ENCODE data around the gene ZNF423.

The ZNF423 gene

DNA sequence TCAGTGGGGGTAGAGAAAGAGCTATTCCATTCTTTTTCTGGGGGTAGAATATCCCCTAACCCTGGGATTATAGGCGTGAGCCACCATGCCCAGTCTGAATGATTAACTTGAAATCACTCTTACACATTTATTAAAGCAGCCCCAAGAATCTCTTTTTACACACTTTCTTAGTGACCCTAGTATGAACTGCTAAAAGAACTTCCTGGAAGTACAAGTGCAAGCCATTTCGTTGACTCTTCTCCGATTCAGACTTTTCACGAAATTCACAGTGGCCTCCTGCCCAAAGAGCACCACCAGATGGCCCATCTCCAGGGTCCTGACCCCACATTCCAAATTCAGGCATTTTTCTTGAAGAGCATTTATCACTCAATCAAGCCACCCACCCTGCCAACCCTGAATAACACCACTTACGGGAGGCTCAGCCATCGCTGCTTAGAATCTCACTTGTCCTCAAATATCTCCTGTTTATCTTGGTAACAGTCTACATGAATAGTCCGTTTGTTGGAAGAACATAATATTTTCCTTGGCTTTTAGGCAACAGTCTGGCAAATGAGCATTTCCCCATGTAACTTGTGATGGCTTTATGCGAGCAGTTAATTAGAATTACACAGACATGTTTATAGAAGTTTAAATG is 28.0 kb downstream of the ZNF423 start:
- no peaks in the 10 kb centered on the region for H3K36me3 ChIP-seq (ENCODE audit: control insufficient read depth in 1 of 2, insufficient read depth in 2 of 2, low read length in 2 of 2)
- no peak overlapping the region for H3K9ac ChIP-seq (ENCODE audit: low read depth in 1 of 2, low read length in 2 of 2)
- no peak overlapping the region for H3K27ac ChIP-seq (ENCODE audit: low read depth, low read length)

DNA sequence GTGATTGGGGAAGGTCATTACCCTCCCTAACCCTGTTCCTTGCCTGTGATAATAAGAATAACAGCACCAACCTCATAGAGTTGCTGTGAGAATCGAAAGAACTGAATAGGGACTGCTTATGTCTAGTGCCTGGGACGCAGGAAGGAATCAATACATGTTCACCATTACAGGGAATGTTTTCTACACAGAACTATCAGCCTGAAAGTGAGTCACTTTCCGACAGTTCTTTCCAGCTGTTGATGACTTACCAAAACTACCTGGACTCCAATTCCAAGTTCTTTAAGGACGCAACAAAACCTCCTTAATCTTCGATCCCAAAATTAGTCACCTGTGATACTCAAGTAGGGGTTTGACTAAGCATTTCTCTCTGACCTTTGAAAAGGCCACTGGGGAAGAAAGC is 29.4 kb downstream of the ZNF423 start:
- H3K9me3 ChIP-seq (ENCODE audit: control insufficient read depth in 1 of 2, low read length in 2 of 2): no peaks in the 10 kb centered on the region
- H3K27ac ChIP-seq (ENCODE audit: low read depth, low read length): no peak overlapping the region
- H3K9ac ChIP-seq (ENCODE audit: low read depth in 1 of 2, low read length in 2 of 2): no peak overlapping the region
- H3K4me1 ChIP-seq (ENCODE audit: control insufficient read depth in 1 of 2, insufficient read depth in 2 of 2, low read length in 2 of 2): no peaks in the 10 kb centered on the region
- no peaks in the 10 kb centered on the region for H3K36me3 ChIP-seq (ENCODE audit: control insufficient read depth in 1 of 2, insufficient read depth in 2 of 2, low read length in 2 of 2)
- H3K27me3 ChIP-seq (ENCODE audit: control insufficient read depth in 1 of 2, insufficient read depth in 2 of 2, low read length in 2 of 2): no peaks in the 10 kb centered on the region
- no peak overlapping the region for H3K4me3 ChIP-seq (ENCODE audit: low read depth in 1 of 2, low read length in 2 of 2)

More for the DNA sequence above, 28.0 kb downstream of the ZNF423 start:
- Histone ChIP-seq H3K9me3 (ENCODE audit: control insufficient read depth in 1 of 2, low read length in 2 of 2) (no peaks in the 10 kb centered on the region), H3K27me3 (ENCODE audit: control insufficient read depth in 1 of 2, insufficient read depth in 2 of 2, low read length in 2 of 2) (no peaks in the 10 kb centered on the region), H3K4me1 (ENCODE audit: control insufficient read depth in 1 of 2, insufficient read depth in 2 of 2, low read length in 2 of 2) (peaks cover 0 to 8% of the 10 kb centered on the region in 2 donors), H3K4me3 (ENCODE audit: low read depth in 1 of 2, low read length in 2 of 2) (no peak overlapping the region)

DNA sequence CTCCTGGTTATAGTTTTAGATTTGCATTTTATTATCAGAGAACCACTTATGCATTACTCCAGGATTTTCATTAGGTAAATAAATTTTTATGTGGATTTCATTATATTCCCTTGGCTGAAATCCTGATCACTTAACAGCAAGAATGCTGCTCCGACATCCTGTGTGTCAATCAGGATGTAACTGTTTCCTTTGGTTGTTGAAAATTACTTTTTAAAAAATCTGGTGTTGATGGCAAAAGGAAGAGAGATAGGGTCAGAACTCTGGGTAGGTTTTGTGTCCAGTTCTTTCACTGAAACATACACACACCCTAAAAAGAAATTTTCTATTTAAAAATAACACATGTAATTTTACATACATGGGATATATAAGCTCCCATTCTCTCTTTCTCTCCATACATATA is 30.9 kb downstream of the ZNF423 start:
- Histone ChIP-seq H3K27me3 (ENCODE audit: control insufficient read depth in 1 of 2, insufficient read depth in 2 of 2, low read length in 2 of 2) (no peaks in the 10 kb centered on the region), H3K36me3 (ENCODE audit: control insufficient read depth in 1 of 2, insufficient read depth in 2 of 2, low read length in 2 of 2) (no peaks in the 10 kb centered on the region), H3K9ac (ENCODE audit: low read depth in 1 of 2, low read length in 2 of 2) (no peak overlapping the region), H3K4me3 (ENCODE audit: low read depth in 1 of 2, low read length in 2 of 2) (no peak overlapping the region), H3K27ac (ENCODE audit: low read depth, low read length) (no peak overlapping the region), H3K9me3 (ENCODE audit: control insufficient read depth in 1 of 2, low read length in 2 of 2) (no peaks in the 10 kb centered on the region), H3K4me1 (ENCODE audit: control insufficient read depth in 1 of 2, insufficient read depth in 2 of 2, low read length in 2 of 2) (no peaks in the 10 kb centered on the region)

DNA sequence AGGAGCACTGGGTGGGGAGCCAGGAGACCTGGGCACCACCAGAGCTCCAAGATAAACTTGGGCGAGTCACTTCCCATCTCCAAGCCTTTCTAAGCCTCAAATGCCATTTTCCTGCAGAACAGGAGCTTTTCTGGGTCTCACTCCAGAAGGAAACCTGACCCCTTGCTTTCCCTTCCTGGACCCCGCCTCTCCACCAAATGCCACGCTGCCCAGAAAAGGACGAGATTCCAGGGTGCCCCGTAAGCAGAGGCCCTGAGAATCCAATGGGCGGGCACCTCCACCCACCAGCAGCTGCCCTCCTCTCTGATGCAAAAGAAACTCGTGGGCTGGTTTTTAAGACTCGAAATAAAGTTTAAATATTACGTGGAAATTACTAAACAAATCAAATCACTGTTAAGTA is 31.3 kb downstream of the ZNF423 start:
- no peaks in the 10 kb centered on the region for H3K36me3 ChIP-seq (ENCODE audit: control insufficient read depth in 1 of 2, insufficient read depth in 2 of 2, low read length in 2 of 2)
- H3K4me1 ChIP-seq (ENCODE audit: control insufficient read depth in 1 of 2, insufficient read depth in 2 of 2, low read length in 2 of 2): no peaks in the 10 kb centered on the region
- no peak overlapping the region for H3K4me3 ChIP-seq (ENCODE audit: low read depth in 1 of 2, low read length in 2 of 2)
- H3K27ac ChIP-seq (ENCODE audit: low read depth, low read length): no peak overlapping the region
- no peaks in the 10 kb centered on the region for H3K9me3 ChIP-seq (ENCODE audit: control insufficient read depth in 1 of 2, low read length in 2 of 2)
- no peaks in the 10 kb centered on the region for H3K27me3 ChIP-seq (ENCODE audit: control insufficient read depth in 1 of 2, insufficient read depth in 2 of 2, low read length in 2 of 2)
- no peak overlapping the region for H3K9ac ChIP-seq (ENCODE audit: low read depth in 1 of 2, low read length in 2 of 2)

DNA sequence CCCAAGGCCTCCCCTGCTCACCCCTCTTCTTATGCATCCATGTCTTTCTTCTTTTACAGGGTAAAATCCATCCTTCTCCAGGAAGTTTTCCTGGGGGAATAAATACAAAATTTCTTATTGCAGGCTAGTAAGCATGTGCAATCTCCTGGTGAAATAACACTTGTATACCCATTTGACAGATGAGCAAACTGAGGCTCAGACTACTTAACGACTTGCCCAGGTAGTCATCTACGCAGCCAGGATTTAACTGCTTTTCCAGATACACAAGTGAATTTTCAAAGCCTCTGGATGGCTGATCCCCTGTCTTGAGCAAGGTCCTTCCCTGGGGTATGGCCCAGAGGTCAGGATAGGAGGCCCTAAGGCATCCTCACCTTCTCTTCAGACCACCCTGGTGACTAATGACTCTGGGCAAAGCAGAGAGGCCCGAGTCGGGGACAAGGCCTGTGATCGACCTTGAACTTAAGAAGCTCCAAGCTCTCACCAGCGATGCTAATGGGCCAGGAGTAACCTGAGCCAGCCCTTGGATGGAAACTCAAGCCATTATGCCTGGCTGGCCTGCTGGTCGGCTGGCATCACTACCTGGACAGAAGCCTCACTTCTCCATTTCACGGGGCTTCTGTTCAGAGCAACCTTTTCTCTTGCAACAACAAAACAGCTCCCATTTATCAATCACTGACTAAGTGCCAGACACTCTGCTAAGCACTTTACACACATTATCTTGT is 33.1 kb downstream of the ZNF423 start:
- Histone ChIP-seq H3K9ac (ENCODE audit: low read depth in 1 of 2, low read length in 2 of 2) (no peak overlapping the region), H3K4me3 (ENCODE audit: low read depth in 1 of 2, low read length in 2 of 2) (no peak overlapping the region), H3K4me1 (ENCODE audit: control insufficient read depth in 1 of 2, insufficient read depth in 2 of 2, low read length in 2 of 2) (no peaks in the 10 kb centered on the region), H3K9me3 (ENCODE audit: control insufficient read depth in 1 of 2, low read length in 2 of 2) (no peaks in the 10 kb centered on the region), H3K27me3 (ENCODE audit: control insufficient read depth in 1 of 2, insufficient read depth in 2 of 2, low read length in 2 of 2) (no peaks in the 10 kb centered on the region), H3K27ac (ENCODE audit: low read depth, low read length) (no peak overlapping the region), H3K36me3 (ENCODE audit: control insufficient read depth in 1 of 2, insufficient read depth in 2 of 2, low read length in 2 of 2) (no peaks in the 10 kb centered on the region)

DNA sequence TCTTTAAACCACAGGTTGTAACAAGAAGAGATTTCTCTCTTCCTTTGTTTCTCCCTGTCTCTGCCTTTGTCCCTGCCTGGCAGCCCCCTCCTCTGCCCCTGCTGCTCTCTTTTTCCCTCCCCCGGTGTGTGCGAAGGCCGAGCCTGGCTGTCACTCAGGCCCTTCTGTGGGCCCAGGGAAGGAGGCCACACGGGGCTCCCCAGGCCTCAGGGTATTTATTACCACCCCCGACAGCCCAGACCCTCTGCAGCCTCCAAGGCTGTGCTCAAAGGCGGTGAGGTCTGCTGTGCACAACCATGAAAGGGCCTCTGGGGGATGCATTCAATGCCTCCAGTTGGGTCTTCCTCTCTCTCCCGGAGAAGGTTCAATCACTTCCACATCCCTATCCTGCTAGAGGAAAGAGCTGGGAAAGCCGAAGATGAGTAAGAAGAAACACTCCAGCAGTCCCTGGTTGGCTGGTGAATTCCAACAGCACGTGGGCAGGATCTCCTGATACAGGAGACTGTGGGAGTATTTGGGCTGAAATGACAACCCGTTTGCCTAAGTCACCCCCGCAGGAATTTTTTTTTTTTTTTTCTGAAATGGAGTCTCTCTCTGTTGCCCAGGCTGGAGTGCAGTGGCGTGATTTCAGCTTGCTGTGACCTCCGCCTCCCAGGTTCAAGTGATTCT is 34.2 kb downstream of the ZNF423 start:
- no peak overlapping the region for H3K27ac ChIP-seq (ENCODE audit: low read depth, low read length)
- no peaks in the 10 kb centered on the region for H3K27me3 ChIP-seq (ENCODE audit: control insufficient read depth in 1 of 2, insufficient read depth in 2 of 2, low read length in 2 of 2)
- no peaks in the 10 kb centered on the region for H3K9me3 ChIP-seq (ENCODE audit: control insufficient read depth in 1 of 2, low read length in 2 of 2)
- no peak overlapping the region for H3K9ac ChIP-seq (ENCODE audit: low read depth in 1 of 2, low read length in 2 of 2)
- no peaks in the 10 kb centered on the region for H3K36me3 ChIP-seq (ENCODE audit: control insufficient read depth in 1 of 2, insufficient read depth in 2 of 2, low read length in 2 of 2)
- H3K4me1 ChIP-seq (ENCODE audit: control insufficient read depth in 1 of 2, insufficient read depth in 2 of 2, low read length in 2 of 2): no peaks in the 10 kb centered on the region
- no peak overlapping the region for H3K4me3 ChIP-seq (ENCODE audit: low read depth in 1 of 2, low read length in 2 of 2)

DNA sequence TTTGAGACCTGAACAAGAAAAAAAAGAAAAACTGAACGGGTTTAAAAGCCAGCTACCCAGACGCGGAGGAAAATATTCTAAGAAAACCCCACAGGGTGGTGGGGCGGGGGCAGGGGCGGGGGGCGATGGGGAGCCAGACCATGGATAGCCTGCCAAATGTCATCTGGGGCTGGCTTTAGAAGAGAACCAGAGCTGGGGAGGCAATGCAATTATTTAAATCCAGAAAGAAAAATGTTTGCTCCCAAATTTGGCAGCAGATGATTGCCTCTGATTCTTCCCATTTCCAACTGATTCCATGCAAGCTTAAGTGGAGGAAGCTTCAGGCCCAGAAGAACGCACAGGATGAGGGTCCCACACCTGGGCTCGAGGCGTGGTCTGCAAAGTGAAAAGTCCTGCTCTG is 34.8 kb downstream of the ZNF423 start:
- H3K27me3 ChIP-seq (ENCODE audit: control insufficient read depth in 1 of 2, insufficient read depth in 2 of 2, low read length in 2 of 2): no peaks in the 10 kb centered on the region
- no peak overlapping the region for H3K9ac ChIP-seq (ENCODE audit: low read depth in 1 of 2, low read length in 2 of 2)
- no peaks in the 10 kb centered on the region for H3K4me1 ChIP-seq (ENCODE audit: control insufficient read depth in 1 of 2, insufficient read depth in 2 of 2, low read length in 2 of 2)
- H3K27ac ChIP-seq (ENCODE audit: low read depth, low read length): no peak overlapping the region
- no peaks in the 10 kb centered on the region for H3K9me3 ChIP-seq (ENCODE audit: control insufficient read depth in 1 of 2, low read length in 2 of 2)
- no peak overlapping the region for H3K4me3 ChIP-seq (ENCODE audit: low read depth in 1 of 2, low read length in 2 of 2)
- no peaks in the 10 kb centered on the region for H3K36me3 ChIP-seq (ENCODE audit: control insufficient read depth in 1 of 2, insufficient read depth in 2 of 2, low read length in 2 of 2)

DNA sequence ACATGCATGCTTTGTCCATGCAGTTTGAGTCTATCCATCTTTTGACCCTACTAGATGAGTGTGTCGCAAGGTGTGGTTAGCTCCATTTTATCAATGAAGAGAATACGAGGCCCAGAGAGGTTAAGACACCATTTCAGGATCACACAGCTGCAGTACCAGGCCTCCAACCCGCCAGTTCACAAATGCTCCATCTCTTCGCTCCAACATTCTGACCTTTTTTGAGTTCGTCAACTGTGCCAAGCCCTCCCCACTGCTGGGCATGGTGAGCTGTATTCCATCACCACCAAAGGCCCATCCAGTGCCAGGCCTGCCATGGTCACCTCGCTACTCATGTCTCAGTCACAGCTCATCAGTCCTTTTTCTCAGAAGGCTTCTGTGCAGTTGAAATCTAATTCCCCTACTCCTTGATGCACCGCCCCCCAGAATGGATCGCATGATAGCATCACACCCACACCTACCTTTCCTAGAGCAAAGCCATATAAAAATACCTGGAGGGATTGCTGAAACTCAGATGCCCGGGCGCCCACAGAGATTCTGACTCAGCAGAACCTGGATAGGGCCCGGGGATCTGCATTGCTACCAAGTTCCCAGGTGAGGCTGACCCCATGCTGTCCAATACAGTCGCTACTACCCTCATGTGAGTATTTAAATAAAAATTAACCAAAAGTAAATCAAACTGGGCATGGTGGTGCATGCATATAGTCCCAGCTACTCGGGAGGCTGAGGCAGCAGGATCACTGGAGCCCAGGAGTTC is 38.0 kb downstream of the ZNF423 start:
- Histone ChIP-seq H3K4me1 (ENCODE audit: control insufficient read depth in 1 of 2, insufficient read depth in 2 of 2, low read length in 2 of 2) (no peaks in the 10 kb centered on the region), H3K27ac (ENCODE audit: low read depth, low read length) (no peak overlapping the region), H3K9me3 (ENCODE audit: control insufficient read depth in 1 of 2, low read length in 2 of 2) (no peaks in the 10 kb centered on the region)

DNA sequence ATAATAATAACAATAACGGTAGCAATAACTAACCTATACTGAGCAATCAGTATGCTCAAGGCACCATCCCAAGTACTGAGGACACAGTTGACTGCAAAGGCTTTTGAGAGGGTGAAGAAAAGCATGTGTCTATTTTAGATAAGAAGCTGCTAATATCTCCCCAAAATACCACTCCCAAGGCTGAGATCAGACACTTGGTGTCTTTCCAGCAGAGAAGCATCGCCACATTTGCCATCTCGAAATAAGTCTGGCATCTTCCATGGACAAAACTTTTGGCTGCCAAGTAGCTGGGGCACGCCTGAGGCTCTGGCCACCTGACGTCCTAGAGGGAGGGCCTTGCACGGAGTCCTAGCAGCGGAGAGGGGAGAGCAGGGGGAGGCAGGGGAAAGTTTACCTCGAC is 39.0 kb downstream of the ZNF423 start:
- H3K9me3 ChIP-seq (ENCODE audit: control insufficient read depth in 1 of 2, low read length in 2 of 2): no peaks in the 10 kb centered on the region
- no peaks in the 10 kb centered on the region for H3K36me3 ChIP-seq (ENCODE audit: control insufficient read depth in 1 of 2, insufficient read depth in 2 of 2, low read length in 2 of 2)
- no peak overlapping the region for H3K4me3 ChIP-seq (ENCODE audit: low read depth in 1 of 2, low read length in 2 of 2)
- no peaks in the 10 kb centered on the region for H3K27me3 ChIP-seq (ENCODE audit: control insufficient read depth in 1 of 2, insufficient read depth in 2 of 2, low read length in 2 of 2)
- H3K4me1 ChIP-seq (ENCODE audit: control insufficient read depth in 1 of 2, insufficient read depth in 2 of 2, low read length in 2 of 2): no peaks in the 10 kb centered on the region
- H3K27ac ChIP-seq (ENCODE audit: low read depth, low read length): no peak overlapping the region
- H3K9ac ChIP-seq (ENCODE audit: low read depth in 1 of 2, low read length in 2 of 2): no peak overlapping the region

More for the DNA sequence above, 38.0 kb downstream of the ZNF423 start:
- no peaks in the 10 kb centered on the region for H3K27me3 ChIP-seq (ENCODE audit: control insufficient read depth in 1 of 2, insufficient read depth in 2 of 2, low read length in 2 of 2)
- H3K36me3 ChIP-seq (ENCODE audit: control insufficient read depth in 1 of 2, insufficient read depth in 2 of 2, low read length in 2 of 2): no peaks in the 10 kb centered on the region
- no peak overlapping the region for H3K4me3 ChIP-seq (ENCODE audit: low read depth in 1 of 2, low read length in 2 of 2)
- H3K9ac ChIP-seq (ENCODE audit: low read depth in 1 of 2, low read length in 2 of 2): no peak overlapping the region
